ENCODE measurements around the gene LINS1.

- no peak for TF ChIP-seq CTCF (IDR thresholded peaks at IDR 0.05)
- TF ChIP-seq POLR2A (IDR thresholded peaks at IDR 0.05): no peak
Observed at GRCh38 chr15:100517846-100518245, 84.1 kb downstream of the LINS1 start.
